ENCODE data around the gene SAMD4B. TPM values are rescaled to one million over a fixed set of nuclear protein-coding genes. Genes with fewer than 3 reads are reported as not detected.

The SAMD4B gene
- total RNA-seq, 1 donor from 2014 or later = 82.9 TPM

DNA sequence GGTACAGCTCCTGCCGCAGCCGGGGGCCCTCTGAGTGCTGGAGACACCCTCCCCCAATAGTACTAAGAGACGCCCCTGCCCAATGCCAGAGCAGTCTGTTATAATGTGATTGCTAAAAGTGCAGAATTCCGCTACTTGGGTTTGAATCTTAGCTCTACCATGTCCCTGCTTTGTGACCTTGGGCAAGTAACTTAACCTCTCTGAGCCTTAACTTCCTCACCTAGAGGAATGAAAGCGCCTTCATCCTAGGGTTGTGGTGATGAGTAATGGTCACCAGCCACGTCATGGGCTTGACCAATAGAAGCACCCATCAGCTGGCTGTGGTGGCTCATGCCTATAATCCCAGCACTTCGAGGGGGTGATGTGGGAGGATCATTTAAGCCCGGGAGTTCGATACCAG is 76.8 kb downstream of the SAMD4B start:
- TF ChIP-seq, protein P1, sequence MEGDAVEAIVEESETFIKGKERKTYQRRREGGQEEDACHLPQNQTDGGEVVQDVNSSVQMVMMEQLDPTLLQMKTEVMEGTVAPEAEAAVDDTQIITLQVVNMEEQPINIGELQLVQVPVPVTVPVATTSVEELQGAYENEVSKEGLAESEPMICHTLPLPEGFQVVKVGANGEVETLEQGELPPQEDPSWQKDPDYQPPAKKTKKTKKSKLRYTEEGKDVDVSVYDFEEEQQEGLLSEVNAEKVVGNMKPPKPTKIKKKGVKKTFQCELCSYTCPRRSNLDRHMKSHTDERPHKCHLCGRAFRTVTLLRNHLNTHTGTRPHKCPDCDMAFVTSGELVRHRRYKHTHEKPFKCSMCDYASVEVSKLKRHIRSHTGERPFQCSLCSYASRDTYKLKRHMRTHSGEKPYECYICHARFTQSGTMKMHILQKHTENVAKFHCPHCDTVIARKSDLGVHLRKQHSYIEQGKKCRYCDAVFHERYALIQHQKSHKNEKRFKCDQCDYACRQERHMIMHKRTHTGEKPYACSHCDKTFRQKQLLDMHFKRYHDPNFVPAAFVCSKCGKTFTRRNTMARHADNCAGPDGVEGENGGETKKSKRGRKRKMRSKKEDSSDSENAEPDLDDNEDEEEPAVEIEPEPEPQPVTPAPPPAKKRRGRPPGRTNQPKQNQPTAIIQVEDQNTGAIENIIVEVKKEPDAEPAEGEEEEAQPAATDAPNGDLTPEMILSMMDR (IDR thresholded peaks at IDR 0.05) = no peak
- Mint-ChIP-seq H3K9me3 (ENCODE audit: low read depth) (no peaks in the 10 kb centered on the region), H3K27ac (ENCODE audit: unreplicated experiment) (no peak overlapping the region), H3K36me3 (ENCODE audit: low read depth) (peaks cover 33% of the 10 kb centered on the region), H3K27me3 (ENCODE audit: low read depth) (no peaks in the 10 kb centered on the region), H3K4me1 (ENCODE audit: low read depth) (peaks cover 34% of the 10 kb centered on the region), H3K4me3 (ENCODE audit: unreplicated experiment) (no peak overlapping the region)
- DNase-seq (ENCODE audit: low spot score) = no peak

DNA sequence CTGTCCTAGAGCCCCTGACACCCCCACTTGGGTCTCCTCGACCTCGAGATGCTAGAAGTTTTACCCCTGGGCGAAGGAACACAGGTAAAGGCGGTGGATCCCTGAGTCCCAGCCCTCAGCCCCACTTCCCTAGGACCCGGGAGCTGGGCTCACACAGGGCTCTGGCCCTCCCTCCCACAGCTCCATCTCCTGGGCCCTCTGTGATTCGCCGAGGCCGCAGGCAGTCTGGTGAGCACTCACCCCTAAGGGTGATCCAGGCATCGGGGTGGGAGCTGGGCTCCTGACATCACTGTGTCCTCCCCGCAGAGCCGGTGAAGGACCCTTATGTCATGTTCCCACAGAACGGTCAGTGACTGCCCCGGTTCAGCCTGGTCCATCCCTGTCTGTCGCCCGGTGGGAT is 78.5 kb downstream of the SAMD4B start:
- peaks cover 37% of the 10 kb centered on the region for H3K36me3 Mint-ChIP-seq (ENCODE audit: low read depth)
- TF ChIP-seq, protein P1 (IDR thresholded peaks at IDR 0.05) = no peak

DNA sequence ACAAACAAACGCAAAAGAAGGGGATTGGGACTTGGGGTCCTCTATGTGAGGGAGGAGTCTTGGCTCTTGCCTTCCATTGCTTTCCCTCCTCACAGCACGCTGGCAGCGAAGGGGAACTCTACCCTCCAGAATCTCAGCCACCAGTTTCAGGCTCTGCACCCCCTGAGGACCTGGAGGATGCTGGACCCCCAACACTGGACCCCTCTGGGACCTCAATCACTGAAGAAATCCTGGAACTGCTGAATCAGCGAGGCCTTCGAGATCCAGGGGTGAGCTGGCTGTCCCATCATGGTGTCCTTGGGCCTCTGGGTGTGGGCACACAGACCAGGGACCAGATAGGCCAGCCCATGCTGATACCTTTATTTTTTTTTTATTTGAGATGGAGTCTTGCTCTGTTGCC is 79.8 kb downstream of the SAMD4B start:
- Mint-ChIP-seq H3K27me3 (ENCODE audit: low read depth) (no peaks in the 10 kb centered on the region), H3K36me3 (ENCODE audit: low read depth) (peaks cover 42% of the 10 kb centered on the region), H3K9me3 (ENCODE audit: low read depth) (no peaks in the 10 kb centered on the region), H3K27ac (ENCODE audit: unreplicated experiment) (no peak overlapping the region), H3K4me1 (ENCODE audit: low read depth) (peaks cover 32% of the 10 kb centered on the region), H3K4me3 (ENCODE audit: unreplicated experiment) (no peak overlapping the region)
- no peak for DNase-seq (ENCODE audit: low spot score)
- TF ChIP-seq, protein P1 (IDR thresholded peaks at IDR 0.05) = no peak

More for the DNA sequence above, 78.5 kb downstream of the SAMD4B start:
- DNase-seq (ENCODE audit: low spot score) = no peak
- Mint-ChIP-seq H3K27ac (ENCODE audit: unreplicated experiment) (no peak overlapping the region), H3K4me1 (ENCODE audit: low read depth) (peaks cover 29% of the 10 kb centered on the region), H3K9me3 (ENCODE audit: low read depth) (no peaks in the 10 kb centered on the region), H3K27me3 (ENCODE audit: low read depth) (no peaks in the 10 kb centered on the region), H3K4me3 (ENCODE audit: unreplicated experiment) (no peak overlapping the region)

DNA sequence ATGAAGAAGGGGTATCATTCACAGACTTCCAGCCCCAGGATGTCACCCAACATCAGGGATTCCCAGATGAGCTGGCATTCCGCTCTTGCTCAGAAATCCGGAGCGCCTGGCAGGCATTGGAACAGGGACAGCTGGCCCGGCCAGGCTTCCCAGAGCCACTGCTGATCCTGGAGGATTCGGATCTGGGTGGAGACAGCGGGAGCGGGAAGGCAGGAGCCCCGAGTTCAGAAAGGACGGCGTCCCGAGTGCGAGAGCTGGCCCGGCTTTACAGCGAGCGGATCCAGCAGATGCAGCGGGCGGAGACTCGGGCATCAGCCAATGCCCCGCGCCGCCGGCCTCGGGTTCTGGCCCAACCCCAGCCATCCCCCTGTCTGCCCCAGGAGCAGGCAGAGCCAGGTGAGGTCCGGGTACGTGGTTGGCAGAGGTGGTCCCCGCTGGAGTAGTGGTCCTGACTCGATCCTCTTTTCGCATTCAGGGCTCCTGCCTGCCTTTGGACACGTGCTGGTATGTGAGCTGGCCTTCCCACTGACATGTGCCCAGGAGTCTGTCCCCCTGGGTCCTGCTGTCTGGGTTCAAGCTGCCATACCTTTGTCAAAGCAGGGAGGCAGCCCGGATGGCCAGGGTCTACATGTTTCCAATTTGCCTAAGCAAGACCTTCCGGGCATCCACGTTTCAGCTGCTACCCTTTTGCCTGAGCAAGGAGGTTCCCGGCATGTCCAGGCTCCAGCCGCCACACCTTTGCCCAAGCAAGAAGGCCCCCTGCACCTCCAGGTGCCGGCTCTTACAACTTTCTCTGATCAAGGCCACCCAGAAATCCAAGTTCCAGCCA is 81.3 kb downstream of the SAMD4B start:
- H3K27me3 Mint-ChIP-seq (ENCODE audit: low read depth) = no peaks in the 10 kb centered on the region
- peaks cover 3% of the 10 kb centered on the region for H3K9me3 Mint-ChIP-seq (ENCODE audit: low read depth)

DNA sequence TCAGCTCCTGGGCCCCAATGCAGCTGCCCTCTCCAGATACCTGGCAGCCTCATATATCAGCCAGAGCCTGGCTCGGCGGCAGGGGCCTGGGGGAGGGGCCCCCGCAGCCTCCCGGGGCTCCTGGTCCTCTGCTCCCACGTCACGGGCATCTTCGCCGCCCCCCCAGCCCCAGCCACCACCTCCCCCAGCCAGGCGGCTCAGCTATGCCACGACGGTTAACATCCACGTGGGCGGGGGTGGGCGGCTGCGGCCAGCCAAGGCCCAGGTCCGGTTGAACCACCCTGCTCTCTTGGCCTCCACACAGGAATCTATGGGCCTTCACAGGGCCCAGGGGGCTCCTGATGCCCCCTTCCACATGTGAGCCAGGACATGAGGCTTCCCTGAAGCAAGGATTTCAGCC is 82.7 kb downstream of the SAMD4B start:
- H3K4me3 Mint-ChIP-seq (ENCODE audit: unreplicated experiment) = no peak overlapping the region
- H3K27ac Mint-ChIP-seq (ENCODE audit: unreplicated experiment) = no peak overlapping the region
- peaks cover 45% of the 10 kb centered on the region for H3K4me1 Mint-ChIP-seq (ENCODE audit: low read depth)
- no peaks in the 10 kb centered on the region for H3K27me3 Mint-ChIP-seq (ENCODE audit: low read depth)
- TF ChIP-seq, protein P1 (IDR thresholded peaks at IDR 0.05) = no peak
- H3K36me3 Mint-ChIP-seq (ENCODE audit: low read depth) = peaks cover 31% of the 10 kb centered on the region
- DNase-seq (ENCODE audit: low spot score) = no peak
- peaks cover 3% of the 10 kb centered on the region for H3K9me3 Mint-ChIP-seq (ENCODE audit: low read depth)

More for the DNA sequence above, 81.3 kb downstream of the SAMD4B start:
- DNase-seq (ENCODE audit: low spot score) = no peak
- H3K4me1 Mint-ChIP-seq (ENCODE audit: low read depth) = peaks cover 37% of the 10 kb centered on the region
- TF ChIP-seq, protein P1 (IDR thresholded peaks at IDR 0.05) = no peak
- peaks cover 37% of the 10 kb centered on the region for H3K36me3 Mint-ChIP-seq (ENCODE audit: low read depth)
- H3K27ac Mint-ChIP-seq (ENCODE audit: unreplicated experiment) = no peak overlapping the region
- no peak overlapping the region for H3K4me3 Mint-ChIP-seq (ENCODE audit: unreplicated experiment)
